ES-I3 (cell line): ENCODE results near the gene ZNF134.

Source experiments
- H3K36me3 ChIP-seq: 2 replicates; pipeline ENCODE4 v1.6.1; 2013; ENCODE audit warnings: mild to moderate bottlenecking, low read length, control low read depth, moderate library complexity; ENCODE audit not compliant: insufficient read depth
- H3K4me1 ChIP-seq: 2 replicates; pipeline ENCODE4 v1.6.1; 2013; ENCODE audit warnings: mild to moderate bottlenecking, control low read depth, low read length; ENCODE audit not compliant: insufficient read depth
- H3K9ac ChIP-seq: 2 replicates; pipeline ENCODE4 v1.6.1; 2013; ENCODE audit warnings: low read depth, mild to moderate bottlenecking, low read length, moderate library complexity
- H3K9me3 ChIP-seq: 2 replicates; pipeline ENCODE4 v1.6.1; 2013; ENCODE audit warnings: mild to moderate bottlenecking, low read length, moderate library complexity; ENCODE audit not compliant: control insufficient read depth, insufficient read depth

Gene ZNF134

DNA sequence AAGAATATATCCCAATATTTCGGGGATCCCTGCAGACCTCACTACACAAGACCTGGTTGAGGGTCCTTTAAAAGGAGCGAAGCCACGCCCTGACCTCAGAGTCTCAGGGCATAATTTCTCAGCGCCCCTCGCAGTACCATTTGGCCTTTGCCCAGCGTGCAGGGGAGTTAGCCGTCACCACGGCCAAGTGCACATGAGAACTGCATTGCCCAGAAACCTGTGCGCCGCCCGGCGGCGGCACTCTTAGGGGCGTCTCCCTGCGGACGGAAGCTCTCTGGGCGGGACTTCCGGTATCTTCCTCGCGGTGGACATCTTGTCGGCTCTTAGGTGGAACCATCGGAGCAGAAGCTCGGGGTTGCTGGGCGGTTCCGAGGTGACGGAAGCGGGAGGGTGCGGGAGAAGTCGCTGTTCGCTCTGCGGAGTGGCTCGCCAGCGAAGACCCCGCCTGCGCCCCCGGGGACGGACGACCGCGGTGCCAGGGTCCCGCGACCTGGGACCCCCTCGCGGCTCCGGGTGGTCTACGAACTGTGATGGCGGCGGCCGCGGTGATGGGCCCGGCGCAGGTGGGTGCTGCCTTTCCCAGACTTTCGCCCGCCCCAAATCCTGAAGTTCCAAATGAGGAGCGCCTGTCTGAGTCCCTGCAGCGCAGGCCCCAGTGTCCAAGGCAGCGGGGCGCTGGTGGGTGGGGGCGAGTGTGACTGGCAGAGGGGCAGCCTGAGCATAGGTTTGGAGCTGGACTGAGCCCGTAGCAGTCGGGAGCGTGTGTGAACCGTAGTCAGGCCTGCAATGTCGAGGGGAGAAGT is at the start of gene ZNF134:
ZNF134 (plus strand) TSS at position 302 of the 803 bp plus-strand sequence. CDS start 5,227 bp downstream, outside the sequence.
- peaks cover 35% of the 10 kb centered on the region for H3K36me3 ChIP-seq
- peak within 1 kb of the TSS; percentile 69 for H3K9ac ChIP-seq
- peaks cover 43% of the 10 kb centered on the region for H3K9me3 ChIP-seq
- H3K4me1 ChIP-seq = no peaks in the 10 kb centered on the region

DNA sequence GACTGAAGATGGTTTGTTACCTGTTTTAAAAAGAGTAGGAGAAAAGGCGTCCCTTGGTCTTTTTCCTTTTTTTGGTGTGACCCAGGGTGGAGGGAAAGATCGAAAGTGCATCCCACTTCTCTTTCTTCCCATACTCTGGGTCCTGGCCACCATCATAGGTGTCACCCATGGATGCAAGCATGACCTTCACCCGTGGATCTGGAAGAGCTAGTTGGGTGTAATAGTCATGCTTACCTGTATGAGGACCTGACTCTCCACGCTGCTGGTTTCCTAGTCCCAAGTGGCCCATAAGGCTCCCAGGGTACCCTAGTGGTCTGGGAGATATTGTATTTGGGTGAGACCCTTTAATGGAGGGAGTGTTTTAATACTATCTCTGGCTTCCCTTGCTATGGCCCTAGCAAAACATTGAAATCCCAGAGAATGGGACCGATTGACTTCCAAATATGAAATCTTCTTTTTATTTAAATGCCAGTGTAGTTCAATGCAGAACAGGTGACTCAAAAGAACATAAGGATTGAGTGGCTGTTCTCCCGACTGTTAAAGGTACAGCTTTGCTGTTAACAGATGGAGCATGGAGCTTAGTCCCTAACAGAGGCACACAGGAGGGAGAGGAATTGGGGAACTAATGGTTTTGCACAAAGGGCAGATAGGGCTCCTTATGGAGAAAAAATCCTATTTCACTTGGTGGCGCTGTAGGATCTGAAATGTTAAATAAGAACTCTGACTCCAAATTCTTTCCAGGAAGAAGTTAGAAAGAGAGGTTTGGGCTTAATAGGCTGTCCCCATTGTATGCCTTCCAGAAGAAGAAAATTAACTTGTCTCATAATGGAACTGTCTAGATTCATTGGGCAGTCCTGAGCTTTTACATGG is 47.4 kb upstream of the ZNF134 start:
- Histone ChIP-seq H3K36me3 (peaks cover 2% of the 10 kb centered on the region; the same call in 1 of the 2 replicates), H3K9me3 (peaks cover 15% of the 10 kb centered on the region), H3K4me1 (no peaks in the 10 kb centered on the region), H3K9ac (no peak overlapping the region)

DNA sequence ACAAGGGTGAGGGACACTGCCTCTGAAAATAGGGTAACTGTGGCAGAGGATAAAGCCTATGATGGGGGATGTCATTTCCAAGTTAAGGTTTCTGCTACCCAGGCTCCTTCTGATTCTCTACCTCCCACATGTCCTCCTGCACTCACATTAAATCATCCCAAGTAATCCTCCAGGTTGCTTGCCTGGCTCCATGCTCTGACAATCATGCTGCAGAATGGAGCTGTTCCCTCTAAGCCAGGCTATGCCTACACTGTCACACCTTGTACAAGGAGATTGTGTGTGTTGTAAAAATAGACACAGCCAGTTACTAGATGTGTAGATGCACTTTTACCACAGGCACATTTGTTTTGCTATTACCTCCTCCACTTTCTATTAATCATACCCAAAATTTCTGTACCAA is 43.3 kb upstream of the ZNF134 start:
- H3K9me3 ChIP-seq = peaks cover 25% of the 10 kb centered on the region
- no peaks in the 10 kb centered on the region for H3K4me1 ChIP-seq
- no peak overlapping the region for H3K9ac ChIP-seq
- peaks cover 34% of the 10 kb centered on the region for H3K36me3 ChIP-seq

DNA sequence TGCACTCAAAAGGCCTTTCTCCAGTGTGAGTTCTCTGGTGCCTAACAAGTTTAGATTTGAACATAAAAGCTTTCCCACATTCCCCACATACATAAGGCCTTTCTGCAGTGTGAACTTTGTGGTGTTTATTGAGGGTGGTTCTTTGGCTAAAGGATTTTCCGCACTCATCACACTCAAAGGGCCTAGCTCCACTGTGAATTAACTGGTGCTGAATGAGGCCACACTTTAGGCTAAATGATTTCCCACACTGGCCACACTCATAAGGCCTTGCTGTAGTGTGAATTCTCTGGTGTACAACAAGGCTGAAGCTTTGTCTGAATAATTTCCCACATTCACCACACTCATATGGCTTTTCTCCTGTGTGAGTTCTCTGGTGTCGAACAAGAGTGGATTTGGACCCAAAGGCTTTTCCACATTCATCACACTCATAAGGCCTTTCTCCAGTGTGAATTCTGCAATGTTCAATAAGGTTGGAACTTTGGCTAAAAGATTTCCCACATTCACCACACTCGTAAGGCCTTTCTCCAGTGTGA is 41.6 kb upstream of the ZNF134 start:
- H3K9me3 ChIP-seq = peaks cover 30% of the 10 kb centered on the region
- peaks cover 39% of the 10 kb centered on the region for H3K36me3 ChIP-seq
- H3K4me1 ChIP-seq = no peaks in the 10 kb centered on the region
- no peak overlapping the region for H3K9ac ChIP-seq

DNA sequence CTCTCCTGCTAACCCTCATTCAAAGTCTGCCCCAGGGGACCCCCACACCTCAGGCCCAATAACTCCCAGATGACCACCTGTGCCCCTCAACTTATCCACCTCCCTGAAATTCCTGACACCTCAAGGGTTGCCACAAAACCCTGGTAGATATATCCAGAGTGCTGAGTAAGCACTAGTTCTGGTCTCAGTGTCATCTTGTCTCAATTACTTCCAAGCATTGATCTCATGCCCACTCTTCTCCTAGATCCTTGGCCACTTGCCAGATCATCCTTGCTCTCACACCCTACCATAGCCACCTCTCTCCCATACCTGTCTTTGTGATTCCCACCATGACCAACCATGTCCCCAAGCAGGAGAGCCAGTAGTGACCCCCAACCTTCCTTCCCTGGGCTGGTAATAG is 37.4 kb upstream of the ZNF134 start:
- H3K9me3 ChIP-seq = peaks cover 30% of the 10 kb centered on the region
- no peaks in the 10 kb centered on the region for H3K4me1 ChIP-seq
- no peak overlapping the region for H3K9ac ChIP-seq
- H3K36me3 ChIP-seq = peaks cover 36% of the 10 kb centered on the region

DNA sequence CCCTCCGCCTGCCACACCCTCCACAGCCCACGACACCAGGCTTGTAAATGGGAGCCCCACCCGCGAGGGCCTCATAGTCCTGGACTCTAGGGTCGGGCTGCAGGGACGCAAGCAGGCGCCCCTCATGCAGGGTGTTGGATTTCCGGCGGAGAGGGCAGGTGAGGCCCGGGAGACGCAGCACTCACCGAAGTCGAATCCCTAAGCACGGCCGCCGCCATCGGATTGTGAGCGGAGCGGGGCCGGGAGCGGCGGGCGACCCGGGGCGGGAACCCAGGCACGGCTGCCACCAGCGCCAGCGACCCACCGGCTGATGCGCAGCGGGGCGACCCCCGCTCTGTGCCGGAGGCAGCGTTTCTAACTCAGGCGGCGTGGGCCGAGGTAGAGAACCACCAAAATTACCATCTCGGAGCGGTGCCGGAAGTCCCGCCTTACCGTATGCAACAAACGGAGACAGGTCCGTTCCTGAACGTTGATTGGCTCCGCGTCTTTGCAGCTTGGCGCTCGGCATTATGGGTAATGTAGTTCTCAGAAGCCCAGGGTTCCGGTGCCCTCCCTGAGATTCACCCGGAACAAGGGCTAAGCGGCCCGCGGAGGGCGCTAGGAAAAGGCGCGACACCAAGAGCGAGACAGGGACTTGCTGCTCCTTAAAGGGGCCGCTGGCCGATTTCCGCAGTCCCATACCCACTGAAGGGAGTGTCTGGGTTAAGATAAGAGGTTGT is 35.4 kb upstream of the ZNF134 start, which contains the start of gene ZNF416:
ZNF416 (minus strand) TSS at position 425 of the 719 bp plus-strand sequence; CDS start at position 218, 207 bp downstream.
- Histone ChIP-seq H3K4me1 (no peaks in the 10 kb centered on the region), H3K36me3 (peaks cover 17% of the 10 kb centered on the region; the same call in 1 of the 2 replicates), H3K9me3 (peaks cover 28% of the 10 kb centered on the region), H3K9ac (peak within 1 kb of the TSS; percentile 79)

DNA sequence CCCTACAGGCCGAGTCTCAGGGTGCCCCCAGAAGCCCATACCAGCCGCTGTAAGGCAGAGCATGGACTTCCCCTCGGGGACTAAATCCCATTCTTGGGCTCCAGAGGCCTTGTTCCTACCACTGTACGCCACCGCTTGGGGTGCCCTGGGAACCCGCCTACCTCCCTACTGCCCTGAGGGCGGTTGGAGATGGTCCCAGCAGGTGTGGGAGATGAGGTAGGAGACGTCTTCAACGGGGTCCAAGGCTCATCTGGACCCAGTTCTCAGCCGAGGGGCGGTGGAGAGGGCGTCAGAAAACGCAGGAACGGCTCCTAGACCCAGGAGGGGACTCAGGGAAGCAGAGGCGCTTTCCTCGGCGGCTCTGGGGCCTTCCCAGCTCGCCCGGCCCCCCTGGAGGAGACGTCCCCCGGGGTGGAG is 30.9 kb upstream of the ZNF134 start:
- Histone ChIP-seq H3K36me3 (peaks cover 10% of the 10 kb centered on the region; the same call in 1 of the 2 replicates), H3K9ac (peak overlapping the region; percentile 63), H3K4me1 (no peaks in the 10 kb centered on the region; the same call in 1 of the 2 replicates), H3K9me3 (peaks cover 18% of the 10 kb centered on the region)

DNA sequence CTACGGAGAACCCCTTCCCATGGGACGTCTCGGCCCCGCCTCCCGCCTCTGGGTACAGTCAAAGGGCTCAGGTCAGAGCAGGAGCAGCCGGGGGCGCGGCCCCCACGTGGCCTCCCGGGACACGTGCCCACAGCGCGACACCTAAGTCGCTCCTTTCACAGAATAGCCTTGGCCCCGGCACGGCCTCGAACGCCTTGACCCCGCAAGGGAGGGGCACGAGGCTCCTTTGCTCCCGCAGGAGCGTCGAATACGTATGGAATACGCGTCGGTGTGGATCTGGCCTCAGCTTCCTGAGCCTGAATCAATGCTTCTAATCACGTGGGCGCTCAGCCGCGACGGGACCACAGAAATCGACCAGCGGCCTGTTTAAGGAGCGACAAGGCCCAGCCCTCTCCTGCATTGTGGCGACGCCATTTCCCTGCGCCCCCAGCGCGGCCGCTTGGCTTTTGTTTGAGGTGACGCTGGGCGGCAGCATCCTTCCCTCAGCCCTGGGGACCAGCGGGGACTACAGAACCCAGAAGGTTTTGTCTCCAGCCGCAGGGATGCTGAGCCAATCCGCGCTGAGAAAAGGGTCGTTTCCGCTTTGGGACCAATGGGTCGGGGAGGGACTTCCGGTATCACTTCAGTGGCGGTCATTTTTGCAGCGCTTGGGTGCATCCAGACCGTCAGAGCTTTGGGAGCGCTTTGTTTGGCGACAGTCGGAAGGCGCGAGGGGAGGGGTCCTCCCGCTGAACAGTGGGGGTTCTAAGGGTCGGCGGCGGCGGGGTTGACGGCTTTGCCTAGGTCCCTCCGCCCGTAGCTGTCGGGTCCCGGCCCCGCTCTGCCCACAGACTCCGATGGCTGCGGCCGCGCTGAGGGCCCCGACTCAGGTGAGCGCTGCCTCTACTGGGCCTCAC is 30.3 kb upstream of the ZNF134 start, which contains the start of gene ZIK1:
ZIK1 (plus strand) TSS at position 625 of the 896 bp plus-strand sequence; CDS start at position 837, 212 bp downstream.
- H3K9me3 ChIP-seq = peaks cover 21% of the 10 kb centered on the region
- H3K36me3 ChIP-seq = peaks cover 17% of the 10 kb centered on the region
- peak within 1 kb of the TSS; percentile 63 for H3K9ac ChIP-seq
- H3K4me1 ChIP-seq = no peaks in the 10 kb centered on the region; the same call in 1 of the 2 replicates

DNA sequence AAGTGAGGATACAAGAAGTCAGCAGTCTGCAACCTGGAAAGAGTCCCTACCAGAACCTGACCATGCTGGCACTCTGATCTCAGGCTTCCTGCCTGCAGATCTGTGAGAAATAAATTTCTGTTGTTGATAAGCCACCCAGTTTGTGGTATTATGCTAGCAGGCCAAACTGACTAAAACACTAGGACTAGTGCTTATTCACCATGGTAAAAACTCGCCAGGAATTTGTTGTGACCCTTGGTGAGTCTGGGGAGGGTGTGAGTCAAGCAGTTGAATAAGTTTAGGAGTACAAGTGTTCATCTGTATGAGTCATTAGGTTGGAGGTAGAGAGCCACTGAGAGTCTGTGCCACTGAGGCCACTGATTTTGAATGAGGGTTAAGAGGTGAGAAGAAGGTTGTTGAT is 26.5 kb upstream of the ZNF134 start:
- Histone ChIP-seq H3K9ac (no peak overlapping the region), H3K9me3 (peaks cover 44% of the 10 kb centered on the region), H3K4me1 (no peaks in the 10 kb centered on the region; the same call in 1 of the 2 replicates), H3K36me3 (peaks cover 41% of the 10 kb centered on the region)

DNA sequence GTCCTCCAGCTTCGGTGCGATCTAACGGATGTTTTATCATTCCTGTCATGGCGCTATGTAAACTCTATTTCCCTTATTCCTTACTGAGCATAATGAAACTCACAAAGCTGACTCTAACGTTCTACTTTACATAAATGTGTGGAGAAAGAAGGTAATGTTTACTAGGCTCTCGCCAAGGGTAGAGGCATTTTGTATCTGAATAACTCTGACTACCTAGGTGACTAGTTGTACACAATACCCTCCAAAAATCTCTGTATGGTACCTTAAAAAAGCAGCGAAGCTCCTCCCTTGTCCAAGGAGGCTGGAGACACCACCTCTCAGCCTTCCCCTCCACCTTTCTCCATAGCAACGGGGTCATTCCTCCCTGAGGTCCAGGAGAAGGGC is 14.7 kb upstream of the ZNF134 start:
- Histone ChIP-seq H3K9ac (peak overlapping the region; percentile 66; the same call in 1 of the 2 replicates), H3K36me3 (no peaks in the 10 kb centered on the region), H3K9me3 (no peaks in the 10 kb centered on the region), H3K4me1 (no peaks in the 10 kb centered on the region)

DNA sequence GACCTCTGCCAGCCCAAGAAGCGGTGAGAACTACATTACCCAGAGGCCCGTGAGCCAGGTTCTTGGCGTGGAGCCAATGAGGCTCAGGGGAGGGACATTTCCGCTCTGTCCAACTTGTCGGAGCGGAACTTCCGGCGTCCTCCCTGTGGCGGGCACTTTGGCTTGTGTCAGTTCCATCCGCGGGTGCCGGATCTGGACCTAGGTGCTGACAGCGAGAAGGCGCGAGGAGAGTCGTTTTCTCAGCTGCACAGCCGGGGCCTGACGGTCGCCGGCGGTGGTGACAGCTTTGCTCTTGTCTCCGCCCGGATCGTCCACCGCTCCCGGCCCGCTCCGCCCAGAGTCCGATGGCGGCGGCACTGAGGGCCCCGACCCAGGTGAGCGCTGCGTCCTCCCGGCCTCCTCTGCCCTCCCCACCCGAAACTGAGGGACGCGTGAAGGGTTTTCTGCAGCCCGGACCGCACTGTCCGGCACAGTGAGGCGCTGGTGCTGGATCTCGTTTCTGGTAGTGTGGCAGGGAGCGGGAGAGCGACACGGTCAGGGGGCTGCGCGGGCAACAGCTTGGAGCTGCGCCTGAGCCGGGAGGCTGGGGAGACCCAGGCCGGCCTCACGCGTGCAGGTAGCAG is 14.2 kb upstream of the ZNF134 start, which contains the start of gene ZNF530:
ZNF530 (plus strand) TSS at position 125 of the 623 bp plus-strand sequence. CDS start 4,461 bp downstream, outside the sequence.
- H3K9me3 ChIP-seq = no peaks in the 10 kb centered on the region

DNA sequence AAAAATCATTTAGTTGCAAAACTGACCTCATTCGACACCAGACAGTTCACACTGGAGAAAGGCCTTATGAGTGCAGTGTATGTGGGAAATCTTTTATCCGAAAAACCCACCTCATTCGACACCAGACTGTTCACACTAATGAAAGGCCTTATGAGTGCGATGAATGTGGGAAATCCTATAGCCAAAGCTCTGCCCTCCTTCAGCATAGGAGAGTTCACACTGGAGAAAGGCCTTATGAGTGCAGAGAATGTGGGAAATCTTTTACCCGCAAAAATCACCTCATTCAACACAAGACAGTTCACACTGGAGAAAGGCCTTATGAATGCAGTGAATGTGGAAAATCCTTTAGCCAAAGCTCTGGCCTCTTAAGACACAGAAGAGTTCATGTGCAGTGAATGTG is 7.1 kb upstream of the ZNF134 start:
- Histone ChIP-seq H3K9me3 (peaks cover 5% of the 10 kb centered on the region; the same call in 1 of the 2 replicates), H3K9ac (no peak overlapping the region), H3K36me3 (peaks cover 8% of the 10 kb centered on the region; the same call in 1 of the 2 replicates), H3K4me1 (no peaks in the 10 kb centered on the region)

More for the DNA sequence above, 14.2 kb upstream of the ZNF134 start, which contains the start of gene ZNF530:
- Histone ChIP-seq H3K9ac (peak within 1 kb of the TSS; percentile 66; the same call in 1 of the 2 replicates), H3K4me1 (no peaks in the 10 kb centered on the region), H3K36me3 (0 out of 2 replicates have a peak, but pooled peaks cover 1% of the 10 kb centered on the region)
